Measurements from ENCODE around the gene PLXDC1.

PLXDC1 gene

DNA sequence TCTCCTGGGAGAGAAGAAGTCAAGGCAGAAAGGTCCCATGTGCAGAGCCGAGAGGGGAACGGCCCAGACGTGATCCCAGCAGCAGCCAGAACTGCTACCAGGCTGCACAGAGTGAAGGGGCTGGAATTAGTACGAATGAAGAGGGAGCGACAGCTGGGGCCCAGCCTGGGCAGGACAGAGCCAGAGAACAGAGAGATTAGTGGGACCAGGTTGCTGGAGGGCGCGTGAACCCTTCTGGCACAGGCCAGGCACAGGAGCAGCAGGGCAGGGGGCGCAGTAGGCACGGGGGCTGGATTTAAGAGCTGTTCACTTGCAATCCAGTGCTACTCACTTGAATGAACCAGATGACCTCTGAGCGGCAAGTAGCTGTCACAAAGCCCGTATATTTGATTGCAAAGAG is 66.9 kb downstream of the PLXDC1 start:
- H3K4me3 Mint-ChIP-seq: no peak overlapping the region
- ATAC-seq: no peak
- peaks cover 4% of the 10 kb centered on the region for H3K4me1 Mint-ChIP-seq
- DNase-seq: no peak
- H3K27ac Mint-ChIP-seq: no peak overlapping the region
- no peaks in the 10 kb centered on the region for H3K9me3 Mint-ChIP-seq
- H3K27me3 Mint-ChIP-seq: no peaks in the 10 kb centered on the region

DNA sequence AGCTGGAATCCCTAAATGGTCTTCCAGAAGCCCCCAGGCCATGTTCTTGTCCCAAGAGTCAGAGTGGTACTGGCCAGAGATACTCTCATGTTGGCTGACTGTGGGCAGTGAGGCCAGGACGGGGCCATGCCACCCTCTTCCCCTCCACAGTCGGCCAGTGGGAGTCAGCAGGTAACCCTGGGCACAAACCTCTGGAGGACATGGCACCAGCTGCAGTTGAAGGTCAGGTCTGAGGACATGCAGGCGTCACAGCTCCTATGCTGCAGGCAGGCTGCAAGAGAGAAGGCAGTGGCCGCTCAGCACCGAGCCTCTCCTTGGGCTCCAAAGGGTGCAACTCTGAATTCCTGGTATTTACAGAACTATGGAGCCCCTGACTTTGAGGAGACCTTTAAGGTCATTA is 68.2 kb downstream of the PLXDC1 start:
- Mint-ChIP-seq H3K27me3 (no peaks in the 10 kb centered on the region), H3K9me3 (no peaks in the 10 kb centered on the region), H3K27ac (no peak overlapping the region), H3K4me3 (no peak overlapping the region), H3K4me1 (no peaks in the 10 kb centered on the region)
- no peak for ATAC-seq
- no peak for DNase-seq

DNA sequence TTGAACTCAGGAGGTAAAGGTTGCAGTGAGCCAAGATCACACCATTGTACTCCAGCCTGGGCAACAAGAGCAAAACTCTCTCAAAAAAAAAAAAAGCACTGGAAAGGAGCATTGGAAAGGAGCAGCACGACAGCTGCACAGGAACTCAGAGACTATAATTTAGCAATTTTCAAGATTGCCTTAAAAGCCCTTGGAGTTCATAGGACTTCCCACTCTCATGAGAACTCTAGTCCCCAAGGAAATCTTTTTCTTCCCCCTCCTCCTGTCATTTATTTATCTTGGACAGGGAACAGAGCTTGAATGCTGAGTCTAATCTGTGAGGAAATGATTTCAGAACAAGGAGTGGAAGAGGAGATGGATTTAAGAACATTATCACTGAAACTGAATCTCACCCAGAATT is 69.0 kb downstream of the PLXDC1 start:
- H3K9me3 Mint-ChIP-seq: no peaks in the 10 kb centered on the region
- peak overlapping the region in 1 of 2 donors; percentile 35 for H3K27ac Mint-ChIP-seq
- no peaks in the 10 kb centered on the region for H3K4me1 Mint-ChIP-seq
- H3K27me3 Mint-ChIP-seq: no peaks in the 10 kb centered on the region
- DNase-seq: no peak
- ATAC-seq: no peak
- H3K4me3 Mint-ChIP-seq: no peak overlapping the region

DNA sequence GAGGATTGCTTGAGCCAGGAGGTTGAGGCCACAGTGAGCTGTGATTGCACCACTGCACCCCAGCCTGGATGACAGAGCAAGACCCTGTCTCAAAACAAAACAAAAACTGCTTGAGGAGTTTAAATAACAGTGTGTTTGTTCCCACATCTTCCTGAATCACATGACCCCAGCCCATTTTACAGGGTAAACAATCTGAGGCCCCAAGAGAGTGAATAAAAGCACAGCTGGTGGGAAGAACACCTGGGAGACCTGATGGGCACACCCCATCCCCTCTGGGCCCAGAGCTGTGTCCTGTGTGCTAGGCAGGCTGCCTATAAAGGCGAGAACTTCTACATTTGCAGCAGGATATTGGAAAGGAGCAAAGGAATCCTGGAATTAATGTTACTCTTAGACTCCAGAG is 69.6 kb downstream of the PLXDC1 start:
- no peak overlapping the region for H3K4me3 Mint-ChIP-seq
- DNase-seq (no peak), ATAC-seq (no peak)
- H3K9me3 Mint-ChIP-seq: no peaks in the 10 kb centered on the region
- no peaks in the 10 kb centered on the region for H3K4me1 Mint-ChIP-seq
- H3K27me3 Mint-ChIP-seq: no peaks in the 10 kb centered on the region
- H3K27ac Mint-ChIP-seq: no peak overlapping the region

- H3K27ac Mint-ChIP-seq: no peak overlapping the region
- H3K4me1 Mint-ChIP-seq: no peaks in the 10 kb centered on the region
- ATAC-seq: no peak
- H3K9me3 Mint-ChIP-seq: no peaks in the 10 kb centered on the region
- DNase-seq: no peak
- H3K27me3 Mint-ChIP-seq: no peaks in the 10 kb centered on the region
- no peak overlapping the region for H3K4me3 Mint-ChIP-seq
These were observed 70.9 kb downstream of the PLXDC1 start for GRCh38 chr17:39080421-39081078.

GRCh38 chr17:39079836-39080235 is 71.6 kb downstream of the PLXDC1 start:
- ATAC-seq (no peak), DNase-seq (no peak)
- Mint-ChIP-seq H3K4me1 (no peaks in the 10 kb centered on the region), H3K27me3 (no peaks in the 10 kb centered on the region), H3K9me3 (no peaks in the 10 kb centered on the region), H3K27ac (no peak overlapping the region), H3K4me3 (no peak overlapping the region)

DNA sequence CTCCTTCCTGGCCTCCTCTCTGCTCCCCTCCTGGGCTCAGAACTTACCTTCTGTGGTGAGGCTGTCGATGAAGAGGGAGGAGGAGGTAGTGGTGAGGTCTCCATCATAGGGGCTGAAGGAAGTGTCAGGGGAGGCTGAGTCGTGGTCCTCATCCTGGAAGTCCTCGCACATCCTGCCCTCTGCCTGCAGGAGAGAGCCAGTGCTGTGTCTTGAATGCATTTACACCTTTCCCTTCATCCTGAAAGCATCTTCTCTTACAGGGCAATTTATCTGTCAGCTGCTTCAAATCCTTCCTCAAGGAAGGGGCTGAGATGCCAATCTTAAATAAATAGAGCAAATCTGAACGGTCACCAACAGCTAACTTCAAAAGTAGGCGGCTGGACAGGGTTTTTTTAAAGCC is 73.6 kb downstream of the PLXDC1 start:
- DNase-seq: no peak
- Mint-ChIP-seq H3K27ac (peak overlapping the region in 1 of 2 donors; percentile 67), H3K4me3 (no peak overlapping the region), H3K9me3 (no peaks in the 10 kb centered on the region), H3K4me1 (peaks cover 11% of the 10 kb centered on the region), H3K27me3 (no peaks in the 10 kb centered on the region)
- ATAC-seq: no peak

DNA sequence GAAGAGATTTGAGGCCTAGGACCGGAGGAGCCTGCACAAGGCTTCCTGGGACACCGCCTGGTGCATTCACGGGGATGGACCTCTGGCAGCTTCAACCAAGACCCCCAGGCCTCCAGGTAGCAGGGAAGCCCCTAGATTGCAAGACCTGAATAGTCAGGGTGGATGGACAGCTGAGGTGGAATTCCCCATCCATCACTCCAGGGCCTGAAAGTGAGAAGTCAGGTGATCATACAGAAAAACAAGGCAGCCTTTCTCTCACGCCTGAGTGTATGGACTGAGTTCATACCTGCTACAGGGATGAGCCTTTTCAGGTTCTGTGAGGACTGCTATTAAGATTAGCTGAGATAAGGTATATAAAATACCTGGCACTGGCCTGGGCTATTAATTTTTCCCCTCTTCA is 74.2 kb downstream of the PLXDC1 start:
- DNase-seq: no peak

DNA sequence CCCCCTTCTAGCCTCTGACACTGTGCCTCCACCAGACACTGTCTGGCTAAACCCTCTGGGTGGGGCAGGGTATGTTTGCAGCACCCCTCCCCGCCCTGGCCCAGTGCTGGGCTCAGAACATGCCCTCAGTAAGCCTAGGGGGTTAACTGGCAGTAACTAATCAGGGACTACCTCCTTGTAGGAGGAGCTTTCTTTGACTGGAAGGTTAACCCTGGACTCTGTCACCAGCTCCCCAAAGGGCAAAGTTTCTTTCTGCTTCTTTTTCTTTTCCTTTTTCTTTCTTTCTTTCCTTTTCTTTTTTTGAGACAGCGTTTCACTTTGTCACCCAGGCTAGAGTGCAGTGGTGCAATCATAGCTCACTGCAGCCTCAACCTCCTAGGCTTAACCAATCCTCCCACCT is 76.8 kb downstream of the PLXDC1 start:
- Mint-ChIP-seq H3K9me3 (no peaks in the 10 kb centered on the region), H3K4me1 (peaks cover 13% of the 10 kb centered on the region), H3K27ac (no peak overlapping the region), H3K27me3 (no peaks in the 10 kb centered on the region), H3K4me3 (no peak overlapping the region)
- ATAC-seq: no peak
- no peak for DNase-seq

More for the DNA sequence above, 74.2 kb downstream of the PLXDC1 start:
- Mint-ChIP-seq H3K27me3 (no peaks in the 10 kb centered on the region), H3K9me3 (no peaks in the 10 kb centered on the region), H3K4me1 (peaks cover 11% of the 10 kb centered on the region), H3K4me3 (no peak overlapping the region), H3K27ac (no peak overlapping the region)
- ATAC-seq: no peak

DNA sequence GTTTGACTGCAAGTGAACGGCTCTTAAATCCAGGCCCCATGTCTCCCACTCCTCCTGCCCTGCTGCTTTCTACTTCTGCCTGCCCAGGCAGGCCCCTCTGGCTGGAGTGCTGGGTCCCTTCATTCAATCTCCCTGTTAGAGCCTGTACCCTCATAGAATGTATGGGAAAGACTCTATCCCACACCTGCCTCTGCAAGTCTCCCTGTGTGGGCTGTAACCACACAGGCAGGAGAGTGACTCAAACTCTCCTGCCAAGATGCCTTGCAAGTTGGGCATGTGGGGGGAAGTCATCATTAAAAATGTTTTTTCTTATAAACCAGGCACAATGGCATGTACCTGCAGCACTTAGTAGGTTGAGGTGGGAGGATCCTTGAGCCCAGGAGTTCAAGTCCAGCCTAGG is 77.5 kb downstream of the PLXDC1 start:
- no peaks in the 10 kb centered on the region for H3K9me3 Mint-ChIP-seq
- DNase-seq (no peak), ATAC-seq (no peak)
- no peaks in the 10 kb centered on the region for H3K27me3 Mint-ChIP-seq
- peak overlapping the region in 1 of 2 donors; percentile 23 for H3K27ac Mint-ChIP-seq
- H3K4me1 Mint-ChIP-seq: peaks cover 19% of the 10 kb centered on the region
- no peak overlapping the region for H3K4me3 Mint-ChIP-seq

GRCh38 chr17:39073353-39073752 is 78.1 kb downstream of the PLXDC1 start:
- DNase-seq: no peak
- H3K4me3 Mint-ChIP-seq: no peak overlapping the region
- no peaks in the 10 kb centered on the region for H3K27me3 Mint-ChIP-seq
- no peak overlapping the region for H3K27ac Mint-ChIP-seq
- ATAC-seq: no peak
- peaks cover 19% of the 10 kb centered on the region for H3K4me1 Mint-ChIP-seq
- H3K9me3 Mint-ChIP-seq: no peaks in the 10 kb centered on the region

GRCh38 chr17:39071573-39071972 is 79.9 kb downstream of the PLXDC1 start:
- Mint-ChIP-seq H3K27me3 (no peaks in the 10 kb centered on the region), H3K27ac (no peak overlapping the region), H3K4me1 (peaks cover 19% of the 10 kb centered on the region), H3K9me3 (no peaks in the 10 kb centered on the region), H3K4me3 (no peak overlapping the region)
- ATAC-seq (no peak), DNase-seq (no peak)

- ATAC-seq (peak; percentile 82), DNase-seq (peak in 1 of 2 donors; percentile 22)
- H3K9me3 Mint-ChIP-seq: no peaks in the 10 kb centered on the region
- H3K27me3 Mint-ChIP-seq: no peaks in the 10 kb centered on the region
- H3K27ac Mint-ChIP-seq: peak overlapping the region; percentile 18 to 83
- H3K4me1 Mint-ChIP-seq: peaks cover 16% of the 10 kb centered on the region
- no peak overlapping the region for H3K4me3 Mint-ChIP-seq
These were observed 82.2 kb downstream of the PLXDC1 start for GRCh38 chr17:39069114-39069756.

DNA sequence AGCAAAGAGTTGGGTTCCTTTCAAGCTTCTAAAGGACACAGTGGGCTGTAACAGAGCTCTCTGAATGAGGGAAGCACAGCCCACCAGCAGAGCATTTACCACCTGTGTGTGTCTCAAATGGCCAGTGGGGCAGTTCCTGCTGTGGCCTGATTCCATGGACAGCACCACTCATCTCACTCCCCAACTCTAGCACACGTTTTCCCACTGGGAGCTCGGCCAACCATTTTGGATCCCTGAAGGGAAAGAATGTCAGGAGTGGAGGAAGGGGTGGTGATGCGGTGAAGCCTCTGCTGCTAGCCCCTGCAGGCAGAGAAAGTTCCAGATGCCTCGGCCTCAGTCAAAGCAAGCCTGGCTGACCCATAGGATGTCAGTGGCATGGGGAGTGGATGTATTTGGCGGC is 86.6 kb downstream of the PLXDC1 start:
- ATAC-seq: no peak
- H3K27me3 Mint-ChIP-seq: no peaks in the 10 kb centered on the region
- no peak overlapping the region for H3K27ac Mint-ChIP-seq
- H3K4me3 Mint-ChIP-seq: no peak overlapping the region
- DNase-seq: no peak
- H3K4me1 Mint-ChIP-seq: peaks cover 8% of the 10 kb centered on the region
- H3K9me3 Mint-ChIP-seq: no peaks in the 10 kb centered on the region

DNA sequence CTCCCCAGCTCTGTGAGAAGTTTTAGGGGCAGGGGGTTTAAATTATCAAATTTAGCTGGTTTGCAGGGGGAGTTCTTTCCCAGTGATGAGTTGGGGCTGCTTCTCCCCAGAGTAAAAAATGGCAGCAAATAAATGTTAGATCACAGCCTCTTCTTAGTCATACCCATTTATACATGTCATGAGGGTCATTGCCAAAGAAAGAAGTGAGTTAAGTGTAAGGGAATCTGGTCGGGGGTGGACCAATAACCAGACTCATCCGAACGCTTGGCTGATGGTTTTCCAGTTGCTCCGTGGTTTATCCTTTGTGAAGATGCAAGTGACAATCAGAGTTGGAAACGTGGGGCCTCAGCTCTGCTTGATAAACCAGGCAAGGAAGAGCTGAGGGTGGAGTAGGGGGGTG is 87.1 kb downstream of the PLXDC1 start:
- no peaks in the 10 kb centered on the region for H3K9me3 Mint-ChIP-seq

DNA sequence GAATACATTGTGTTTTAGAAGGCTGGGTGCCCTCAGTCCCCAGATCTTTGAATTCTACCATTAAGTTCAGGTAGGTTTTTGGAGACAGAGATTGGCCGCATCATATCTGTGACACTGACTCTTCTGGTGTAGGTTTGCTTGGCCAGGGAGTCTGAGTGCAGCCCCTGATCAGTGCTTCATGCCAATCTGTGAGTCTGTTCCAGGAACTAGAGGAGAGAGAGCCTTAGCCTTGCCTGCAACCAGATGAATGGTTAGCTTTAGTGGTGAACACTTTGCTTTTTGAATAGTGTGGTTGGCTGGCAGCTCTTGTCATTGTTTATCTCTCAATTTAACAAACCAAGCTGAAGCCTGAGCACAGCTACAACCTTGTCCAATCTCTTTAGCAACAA is 87.8 kb downstream of the PLXDC1 start:
- ATAC-seq: no peak
- DNase-seq: no peak
- no peaks in the 10 kb centered on the region for H3K27me3 Mint-ChIP-seq
- no peak overlapping the region for H3K27ac Mint-ChIP-seq
- H3K9me3 Mint-ChIP-seq: no peaks in the 10 kb centered on the region
- H3K4me1 Mint-ChIP-seq: no peaks in the 10 kb centered on the region
- H3K4me3 Mint-ChIP-seq: no peak overlapping the region

More for the DNA sequence above, 87.1 kb downstream of the PLXDC1 start:
- ATAC-seq (no peak), DNase-seq (no peak)
- H3K4me3 Mint-ChIP-seq: no peak overlapping the region
- no peaks in the 10 kb centered on the region for H3K27me3 Mint-ChIP-seq
- peaks cover 3% of the 10 kb centered on the region for H3K4me1 Mint-ChIP-seq
- H3K27ac Mint-ChIP-seq: no peak overlapping the region

Measured in stimulated activated naive CD8-positive, alpha-beta T cell treated with anti-CD3 and anti-CD28 coated beads, Interleukin-15, amount 100 ng/mL, for 72 hours (primary cell).